ENCODE results near the gene C6orf120. TPM values are rescaled to one million over a fixed set of nuclear protein-coding genes. Genes with fewer than 3 reads are reported as not detected.

The C6orf120 gene
- total RNA-seq, 1 experiment from 2014 or later = 31.5 TPM

GRCh38 chr6:169675011-169675410 lies 26.9 kb upstream of the C6orf120 start:
- Histone ChIP-seq H3K27ac (ENCODE audit: low read length) (no peak overlapping the region), H3K4me1 (ENCODE audit: control insufficient read depth, insufficient read depth, low read length) (no peaks in the 10 kb centered on the region), H3K27me3 (ENCODE audit: control insufficient read depth, insufficient read depth, low read length) (no peaks in the 10 kb centered on the region), H3K4me3 (ENCODE audit: low read depth in 2 of 2, low read length in 2 of 2) (no peak overlapping the region), H3K9me3 (ENCODE audit: control insufficient read depth, insufficient read depth, low read depth, low read length) (no peaks in the 10 kb centered on the region), H3K36me3 (ENCODE audit: control insufficient read depth, insufficient read depth, low read length) (peaks cover 7% of the 10 kb centered on the region; the same call in 1 of the 2 replicates)
- ATAC-seq (no peak), DNase-seq (ENCODE audit: low read depth, low spot score) (no peak)
- no TSS peak for BruUV-seq (replicated peaks)
- TF ChIP-seq SIN3A (IDR thresholded peaks at IDR 0.05; ENCODE audit: borderline replicate concordance, insufficient read depth, low read depth, low read length) = no peak
- TF ChIP-seq TCF7L2 (IDR thresholded peaks at IDR 0.05; ENCODE audit: low read depth, low read length) = no peak
- TF ChIP-seq, protein P1, sequence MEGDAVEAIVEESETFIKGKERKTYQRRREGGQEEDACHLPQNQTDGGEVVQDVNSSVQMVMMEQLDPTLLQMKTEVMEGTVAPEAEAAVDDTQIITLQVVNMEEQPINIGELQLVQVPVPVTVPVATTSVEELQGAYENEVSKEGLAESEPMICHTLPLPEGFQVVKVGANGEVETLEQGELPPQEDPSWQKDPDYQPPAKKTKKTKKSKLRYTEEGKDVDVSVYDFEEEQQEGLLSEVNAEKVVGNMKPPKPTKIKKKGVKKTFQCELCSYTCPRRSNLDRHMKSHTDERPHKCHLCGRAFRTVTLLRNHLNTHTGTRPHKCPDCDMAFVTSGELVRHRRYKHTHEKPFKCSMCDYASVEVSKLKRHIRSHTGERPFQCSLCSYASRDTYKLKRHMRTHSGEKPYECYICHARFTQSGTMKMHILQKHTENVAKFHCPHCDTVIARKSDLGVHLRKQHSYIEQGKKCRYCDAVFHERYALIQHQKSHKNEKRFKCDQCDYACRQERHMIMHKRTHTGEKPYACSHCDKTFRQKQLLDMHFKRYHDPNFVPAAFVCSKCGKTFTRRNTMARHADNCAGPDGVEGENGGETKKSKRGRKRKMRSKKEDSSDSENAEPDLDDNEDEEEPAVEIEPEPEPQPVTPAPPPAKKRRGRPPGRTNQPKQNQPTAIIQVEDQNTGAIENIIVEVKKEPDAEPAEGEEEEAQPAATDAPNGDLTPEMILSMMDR (IDR thresholded peaks at IDR 0.05) = no peak
- TF ChIP-seq, protein P2, sequence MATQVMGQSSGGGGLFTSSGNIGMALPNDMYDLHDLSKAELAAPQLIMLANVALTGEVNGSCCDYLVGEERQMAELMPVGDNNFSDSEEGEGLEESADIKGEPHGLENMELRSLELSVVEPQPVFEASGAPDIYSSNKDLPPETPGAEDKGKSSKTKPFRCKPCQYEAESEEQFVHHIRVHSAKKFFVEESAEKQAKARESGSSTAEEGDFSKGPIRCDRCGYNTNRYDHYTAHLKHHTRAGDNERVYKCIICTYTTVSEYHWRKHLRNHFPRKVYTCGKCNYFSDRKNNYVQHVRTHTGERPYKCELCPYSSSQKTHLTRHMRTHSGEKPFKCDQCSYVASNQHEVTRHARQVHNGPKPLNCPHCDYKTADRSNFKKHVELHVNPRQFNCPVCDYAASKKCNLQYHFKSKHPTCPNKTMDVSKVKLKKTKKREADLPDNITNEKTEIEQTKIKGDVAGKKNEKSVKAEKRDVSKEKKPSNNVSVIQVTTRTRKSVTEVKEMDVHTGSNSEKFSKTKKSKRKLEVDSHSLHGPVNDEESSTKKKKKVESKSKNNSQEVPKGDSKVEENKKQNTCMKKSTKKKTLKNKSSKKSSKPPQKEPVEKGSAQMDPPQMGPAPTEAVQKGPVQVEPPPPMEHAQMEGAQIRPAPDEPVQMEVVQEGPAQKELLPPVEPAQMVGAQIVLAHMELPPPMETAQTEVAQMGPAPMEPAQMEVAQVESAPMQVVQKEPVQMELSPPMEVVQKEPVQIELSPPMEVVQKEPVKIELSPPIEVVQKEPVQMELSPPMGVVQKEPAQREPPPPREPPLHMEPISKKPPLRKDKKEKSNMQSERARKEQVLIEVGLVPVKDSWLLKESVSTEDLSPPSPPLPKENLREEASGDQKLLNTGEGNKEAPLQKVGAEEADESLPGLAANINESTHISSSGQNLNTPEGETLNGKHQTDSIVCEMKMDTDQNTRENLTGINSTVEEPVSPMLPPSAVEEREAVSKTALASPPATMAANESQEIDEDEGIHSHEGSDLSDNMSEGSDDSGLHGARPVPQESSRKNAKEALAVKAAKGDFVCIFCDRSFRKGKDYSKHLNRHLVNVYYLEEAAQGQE (IDR thresholded peaks at IDR 0.05; ENCODE audit: insufficient read depth in 1 of 2, low read depth in 2 of 2, low read length in 1 of 2) = no peak
- TF ChIP-seq POLR2AphosphoS5 (IDR thresholded peaks at IDR 0.05; ENCODE audit: low read depth, low read length) = no peak
- POLR2A ChIA-PET = no interaction called here
- intact Hi-C loops (cut with micrococcal nuclease; ENCODE audit: unreplicated experiment) (no loop called here), in situ Hi-C loops (cut with HindIII; ENCODE audit: low pct_unique_long_range_greater_than_20kb, low sequenced_read_pairs) (no loop called here)
- CTCF ChIA-PET = no interaction called here

DNA sequence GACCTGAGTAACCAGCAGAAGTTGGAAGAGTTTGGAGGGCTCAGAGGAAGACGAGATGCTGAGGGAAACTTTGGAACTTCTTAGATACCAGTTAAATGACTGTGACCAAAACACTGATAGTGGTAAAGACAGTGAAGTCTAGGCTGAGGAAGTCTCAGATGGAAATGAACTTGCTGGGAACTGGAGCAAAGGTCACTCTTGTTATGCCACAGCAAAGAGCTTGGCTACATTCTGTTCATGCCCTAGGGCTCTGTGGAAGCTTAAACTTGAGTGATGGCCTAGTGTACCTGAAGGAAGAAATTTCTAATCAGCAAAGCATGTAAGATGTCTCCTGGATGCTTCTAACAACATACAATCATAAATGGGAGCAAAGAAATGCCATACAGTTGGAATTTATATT lies 24.8 kb upstream of the C6orf120 start:
- H3K36me3 ChIP-seq (ENCODE audit: control insufficient read depth, insufficient read depth, low read length) = peaks cover 7% of the 10 kb centered on the region; the same call in 1 of the 2 replicates
- intact Hi-C loops (cut with micrococcal nuclease; ENCODE audit: unreplicated experiment) (no loop called here), in situ Hi-C loops (cut with HindIII; ENCODE audit: low pct_unique_long_range_greater_than_20kb, low sequenced_read_pairs) (no loop called here)
- no peak overlapping the region for H3K4me3 ChIP-seq (ENCODE audit: low read depth in 2 of 2, low read length in 2 of 2)
- CTCF ChIA-PET = interaction anchor here (0.6 kb wide), 1 partner anchor 590 kb away, joined by 3 read pairs; no protein-coding TSS in a partner anchor
- no peaks in the 10 kb centered on the region for H3K4me1 ChIP-seq (ENCODE audit: control insufficient read depth, insufficient read depth, low read length)
- BruUV-seq (replicated peaks) = no TSS peak
- no peak overlapping the region for H3K27ac ChIP-seq (ENCODE audit: low read length)
- ATAC-seq = no peak
- peaks cover 9% of the 10 kb centered on the region; the same call in 1 of the 2 replicates for H3K9me3 ChIP-seq (ENCODE audit: control insufficient read depth, insufficient read depth, low read depth, low read length)
- TF ChIP-seq, protein P2 (IDR thresholded peaks at IDR 0.05; ENCODE audit: insufficient read depth in 1 of 2, low read depth in 2 of 2, low read length in 1 of 2) = no peak
- no peak for TF ChIP-seq SIN3A (IDR thresholded peaks at IDR 0.05; ENCODE audit: borderline replicate concordance, insufficient read depth, low read depth, low read length)
- TF ChIP-seq TCF7L2 (IDR thresholded peaks at IDR 0.05; ENCODE audit: low read depth, low read length) = no peak
- no peak for TF ChIP-seq POLR2AphosphoS5 (IDR thresholded peaks at IDR 0.05; ENCODE audit: low read depth, low read length)
- H3K27me3 ChIP-seq (ENCODE audit: control insufficient read depth, insufficient read depth, low read length) = no peaks in the 10 kb centered on the region
- POLR2A ChIA-PET = no interaction called here
- DNase-seq (ENCODE audit: low read depth, low spot score) = no peak

Measured in Panc1 (cell line).